ENCODE measurements around the gene TRPV2.

GRCh38 chr17:16470265-16470664 is 54.9 kb downstream of the TRPV2 start:
- TF ChIP-seq CTCF (IDR thresholded peaks at IDR 0.05 in 4 of 5, conservative IDR thresholded peaks at IDR 0.05 in 1 of 5), result no peak
- TF ChIP-seq POLR2A (IDR thresholded peaks at IDR 0.05), result no peak
